WTC11 (cell line): Measurements from ENCODE around the gene LORICRIN. TPM values are rescaled to one million over a fixed set of nuclear protein-coding genes. Genes with fewer than 3 reads are reported as not detected.

Experiments used
- ATAC-seq: fragments of 200-7000 bp; cut with Tn5 transposase; 2 replicates; pipeline ENCODE4 v1.10.0; 2021; ENCODE audit warnings: mild to moderate bottlenecking, moderate library complexity
- CTCF ChIA-PET: fragments of 300-600 bp; sonication (Branson Sonifier 250); formaldehyde crosslinking; loops from one replicate; lab custom pipeline; 2021; ENCODE audit warnings: antibody characterized with exemption; lab: Charles Lee
- POLR2A ChIA-PET: fragments of 350-600 bp; sonication (Branson Sonifier 250); formaldehyde crosslinking; loops from one replicate; lab custom pipeline; 2021; ENCODE audit warnings: antibody characterized with exemption; lab: Charles Lee
- DNase-seq: peaks from one replicate; pipeline ENCODE4 v3.0.0; 2021; ENCODE audit warnings: low spot score
- H3K27ac Mint-ChIP-seq: 2 replicates; pipeline ENCODE4 v1.8.0; 2021; ENCODE audit warnings: mixed read lengths
- H3K27me3 Mint-ChIP-seq: 2 replicates; pipeline ENCODE4 v1.8.0; 2021; ENCODE audit warnings: low read depth, mild to moderate bottlenecking, moderate library complexity, mixed read lengths
- H3K36me3 Mint-ChIP-seq: 2 replicates; pipeline ENCODE4 v1.8.0; 2021; ENCODE audit warnings: mixed read lengths
- H3K4me1 Mint-ChIP-seq: 2 replicates; pipeline ENCODE4 v1.8.0; 2022; ENCODE audit warnings: mixed read lengths
- H3K4me3 Mint-ChIP-seq: 2 replicates; pipeline ENCODE4 v1.8.0; 2021; ENCODE audit warnings: mild to moderate bottlenecking, moderate library complexity, mixed read lengths
- H3K9me3 Mint-ChIP-seq: 2 replicates; pipeline ENCODE4 v1.8.0; 2021; ENCODE audit warnings: mixed read lengths
- AFF4 ChIP-seq: sonication (generic); formaldehyde crosslinking; IDR thresholded peaks from 2 replicates; pipeline ENCODE4 v1.8.1; 2023; ENCODE audit warnings: mild to moderate bottlenecking, missing genetic modification reagents, borderline replicate concordance
- CREB1 ChIP-seq: sonication (generic); formaldehyde crosslinking; IDR thresholded peaks from 2 replicates; pipeline ENCODE4 v1.8.0; 2023; ENCODE audit warnings: mild to moderate bottlenecking, missing genetic modification reagents
- CREM ChIP-seq: sonication (generic); formaldehyde crosslinking; IDR thresholded peaks from 2 replicates; pipeline ENCODE4 v1.8.1; 2022; ENCODE audit warnings: mild to moderate bottlenecking, missing genetic modification reagents, moderate library complexity
- FOXJ3 ChIP-seq: sonication (generic); formaldehyde crosslinking; IDR thresholded peaks from 2 replicates; pipeline ENCODE4 v1.9.0; 2021; ENCODE audit warnings: missing genetic modification reagents, mild to moderate bottlenecking, borderline replicate concordance
- FOXK1 ChIP-seq: sonication (generic); formaldehyde crosslinking; IDR thresholded peaks from 2 replicates; pipeline ENCODE4 v1.8.0; 2022; ENCODE audit warnings: mild to moderate bottlenecking, moderate library complexity, missing genetic modification reagents
- GABPB1 ChIP-seq: sonication (generic); formaldehyde crosslinking; IDR thresholded peaks from 2 replicates; pipeline ENCODE4 v1.8.1; 2023; ENCODE audit warnings: mild to moderate bottlenecking, missing genetic modification reagents
- GTF2I ChIP-seq: fragments of 250-450 bp; sonication (Bioruptor Pico); conservative IDR thresholded peaks from 2 replicates; pipeline ENCODE4 v1.4.0; 2021; ENCODE audit warnings: mild to moderate bottlenecking
- HMGA2 ChIP-seq: fragments of 250-450 bp; sonication (Bioruptor Pico); IDR thresholded peaks from 2 replicates; pipeline ENCODE4 v1.4.0; 2021; ENCODE audit warnings: mild to moderate bottlenecking, moderate library complexity
- IRF2 ChIP-seq: sonication (generic); formaldehyde crosslinking; IDR thresholded peaks from 2 replicates; pipeline ENCODE4 v1.8.0; 2022; ENCODE audit warnings: low read depth, missing genetic modification reagents, borderline replicate concordance
- NFE2L1 ChIP-seq: sonication (generic); formaldehyde crosslinking; IDR thresholded peaks from 2 replicates; pipeline ENCODE4 v1.8.1; 2023; ENCODE audit warnings: missing genetic modification reagents
- NR3C1 ChIP-seq: sonication (generic); formaldehyde crosslinking; conservative IDR thresholded peaks from 2 replicates; pipeline ENCODE4 v1.8.1; 2023; ENCODE audit warnings: low read depth, mild to moderate bottlenecking, missing genetic modification reagents
- PREB ChIP-seq: sonication (generic); formaldehyde crosslinking; IDR thresholded peaks from 2 replicates; pipeline ENCODE4 v1.8.1; 2022; ENCODE audit warnings: mild to moderate bottlenecking, missing genetic modification reagents, moderate library complexity, borderline replicate concordance
- RELA ChIP-seq: sonication (generic); formaldehyde crosslinking; IDR thresholded peaks from 2 replicates; pipeline ENCODE4 v1.8.1; 2022; ENCODE audit warnings: missing genetic modification reagents, mild to moderate bottlenecking, borderline replicate concordance
- SOX15 ChIP-seq: fragments of 250-450 bp; sonication (Bioruptor Pico); IDR thresholded peaks from 2 replicates; pipeline ENCODE4 v1.9.0; 2021; ENCODE audit warnings: mild to moderate bottlenecking
- SP1 ChIP-seq: sonication (generic); formaldehyde crosslinking; conservative IDR thresholded peaks from 2 replicates; pipeline ENCODE4 v1.8.1; 2022; ENCODE audit warnings: missing genetic modification reagents
- TEAD1 ChIP-seq: sonication (generic); formaldehyde crosslinking; IDR thresholded peaks from 2 replicates; pipeline ENCODE4 v1.8.0; 2022; ENCODE audit warnings: mild to moderate bottlenecking, missing genetic modification reagents
- ZBTB21 ChIP-seq: sonication (generic); formaldehyde crosslinking; IDR thresholded peaks from 2 replicates; pipeline ENCODE4 v1.8.1; 2023; ENCODE audit warnings: mild to moderate bottlenecking, missing genetic modification reagents, borderline replicate concordance
- ZMAT4 ChIP-seq: fragments of 250-450 bp; sonication (Bioruptor Pico); IDR thresholded peaks from 2 replicates; pipeline ENCODE4 v1.9.0; 2021; ENCODE audit warnings: mild to moderate bottlenecking
- ZNF232 ChIP-seq: sonication (generic); formaldehyde crosslinking; IDR thresholded peaks from 2 replicates; pipeline ENCODE4 v1.8.0; 2022; ENCODE audit warnings: mild to moderate bottlenecking, missing genetic modification reagents
- ZSCAN18 ChIP-seq: fragments of 250-450 bp; sonication (Bioruptor Pico); IDR thresholded peaks from 2 replicates; pipeline ENCODE4 v2.1.2; 2022; ENCODE audit warnings: mild to moderate bottlenecking, moderate library complexity
- total RNA-seq: library from RNA; stranded (reverse); gene quantifications from 3 replicates; pipeline ENCODE4 v1.2.3, GENCODE V29; 2021
- TF ChIP-seq, protein P1 (sequence below): sonication (generic); formaldehyde crosslinking; IDR thresholded peaks from 2 replicates; pipeline ENCODE4 v1.8.0; 2022; ENCODE audit warnings: mild to moderate bottlenecking, missing genetic modification reagents
- TF ChIP-seq, protein P2 (sequence below): sonication (generic); formaldehyde crosslinking; conservative IDR thresholded peaks from 2 replicates; pipeline ENCODE4 v1.8.1; 2023; ENCODE audit warnings: mild to moderate bottlenecking, low read depth, missing genetic modification reagents, moderate library complexity
- TF ChIP-seq, protein P3 (sequence below): sonication (generic); formaldehyde crosslinking; IDR thresholded peaks from 2 replicates; pipeline ENCODE4 v1.8.1; 2022; ENCODE audit warnings: low read depth, missing genetic modification reagents, borderline replicate concordance

Gene LORICRIN
- total RNA-seq, 1 experiment from 2014 or later = not detected

DNA sequence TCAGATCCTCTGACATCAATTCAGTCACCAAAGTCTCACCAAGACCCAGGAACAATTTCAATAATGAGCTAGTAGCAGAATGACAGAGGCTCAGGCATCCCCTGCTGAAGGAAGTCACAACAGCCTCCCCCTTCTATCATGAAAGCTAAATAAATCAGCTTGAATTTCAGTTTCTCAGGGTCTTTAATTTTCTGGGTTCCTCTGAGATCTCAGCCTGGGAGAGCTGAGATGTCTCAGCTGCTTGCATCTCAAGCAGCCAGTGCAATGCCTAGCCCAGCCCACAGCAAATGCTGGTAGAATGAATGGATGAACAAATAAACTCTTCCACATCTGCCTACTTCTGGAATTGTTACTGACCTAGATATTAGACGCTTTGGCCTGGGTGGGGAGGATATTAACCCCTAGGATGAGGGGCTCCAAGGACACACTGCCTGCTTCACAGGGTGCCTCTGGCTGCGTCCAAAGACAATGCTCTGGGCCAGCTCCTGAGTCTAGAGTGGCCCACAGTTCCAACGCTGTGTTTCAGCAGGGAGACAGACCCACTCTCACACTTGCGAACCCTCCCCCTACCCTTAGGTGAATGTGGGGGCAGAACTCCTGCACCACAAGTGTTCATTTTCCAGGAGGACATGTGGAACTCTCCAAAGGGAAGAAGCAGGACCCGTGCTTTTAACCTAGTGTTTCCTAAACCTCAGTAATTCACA is 11.2 kb upstream of the LORICRIN start:
- TF ChIP-seq NFE2L1 (no peak), ZMAT4 (CRISPR knock-in tag) (no peak), CREB1 (CRISPR knock-in tag) (no peak), HMGA2 (CRISPR knock-in tag) (no peak), CREM (CRISPR knock-in tag) (no peak), AFF4 (CRISPR knock-in tag) (no peak), SOX15 (CRISPR knock-in tag) (no peak), GABPB1 (no peak), GTF2I (no peak), IRF2 (no peak), FOXJ3 (CRISPR knock-in tag) (no peak), RELA (no peak), ZSCAN18 (CRISPR knock-in tag) (no peak), TEAD1 (CRISPR knock-in tag) (no peak), FOXK1 (no peak)
- TF ChIP-seq, protein P1, sequence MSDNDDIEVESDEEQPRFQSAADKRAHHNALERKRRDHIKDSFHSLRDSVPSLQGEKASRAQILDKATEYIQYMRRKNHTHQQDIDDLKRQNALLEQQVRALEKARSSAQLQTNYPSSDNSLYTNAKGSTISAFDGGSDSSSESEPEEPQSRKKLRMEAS = no peak
- Mint-ChIP-seq H3K27ac (no peak overlapping the region), H3K4me3 (no peak overlapping the region), H3K4me1 (no peaks in the 10 kb centered on the region), H3K36me3 (no peaks in the 10 kb centered on the region), H3K27me3 (peaks cover 18% of the 10 kb centered on the region), H3K9me3 (peaks cover 11% of the 10 kb centered on the region)
- no peak for DNase-seq
- ChIA-PET CTCF (interaction anchor here (1.0 to 1.8 kb wide), 2 partner anchors 13 to 40 kb away, joined by 4 to 7 read pairs; no protein-coding TSS in a partner anchor), POLR2A (no interaction called here)
- ATAC-seq = no peak

DNA sequence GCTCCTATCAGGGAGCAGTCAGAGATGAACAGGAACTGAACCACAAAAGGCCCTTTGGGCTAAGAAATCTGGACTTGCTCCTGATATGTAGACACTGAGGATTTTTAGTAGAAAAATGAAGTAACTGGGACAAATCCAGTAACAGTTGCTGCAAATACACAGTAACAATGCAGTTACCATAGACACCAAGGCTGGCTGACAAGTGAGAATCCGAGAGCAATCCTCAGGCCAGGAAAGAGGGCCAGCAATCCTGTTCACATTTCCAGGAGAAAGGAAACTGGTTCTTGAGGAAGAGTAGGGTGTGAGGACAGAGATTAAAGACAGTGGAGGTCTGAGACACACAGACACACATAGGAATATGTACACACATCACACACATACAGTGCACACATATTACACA is 9.3 kb upstream of the LORICRIN start:
- DNase-seq = no peak
- POLR2A ChIA-PET = no interaction called here
- ATAC-seq = no peak
- CTCF ChIA-PET = no interaction called here
- Mint-ChIP-seq H3K9me3 (peaks cover 2% of the 10 kb centered on the region), H3K36me3 (no peaks in the 10 kb centered on the region), H3K4me3 (no peak overlapping the region), H3K27ac (no peak overlapping the region), H3K4me1 (no peaks in the 10 kb centered on the region), H3K27me3 (peaks cover 21% of the 10 kb centered on the region)
- TF ChIP-seq NR3C1 (CRISPR knock-in tag) = no peak
- TF ChIP-seq, protein P2, sequence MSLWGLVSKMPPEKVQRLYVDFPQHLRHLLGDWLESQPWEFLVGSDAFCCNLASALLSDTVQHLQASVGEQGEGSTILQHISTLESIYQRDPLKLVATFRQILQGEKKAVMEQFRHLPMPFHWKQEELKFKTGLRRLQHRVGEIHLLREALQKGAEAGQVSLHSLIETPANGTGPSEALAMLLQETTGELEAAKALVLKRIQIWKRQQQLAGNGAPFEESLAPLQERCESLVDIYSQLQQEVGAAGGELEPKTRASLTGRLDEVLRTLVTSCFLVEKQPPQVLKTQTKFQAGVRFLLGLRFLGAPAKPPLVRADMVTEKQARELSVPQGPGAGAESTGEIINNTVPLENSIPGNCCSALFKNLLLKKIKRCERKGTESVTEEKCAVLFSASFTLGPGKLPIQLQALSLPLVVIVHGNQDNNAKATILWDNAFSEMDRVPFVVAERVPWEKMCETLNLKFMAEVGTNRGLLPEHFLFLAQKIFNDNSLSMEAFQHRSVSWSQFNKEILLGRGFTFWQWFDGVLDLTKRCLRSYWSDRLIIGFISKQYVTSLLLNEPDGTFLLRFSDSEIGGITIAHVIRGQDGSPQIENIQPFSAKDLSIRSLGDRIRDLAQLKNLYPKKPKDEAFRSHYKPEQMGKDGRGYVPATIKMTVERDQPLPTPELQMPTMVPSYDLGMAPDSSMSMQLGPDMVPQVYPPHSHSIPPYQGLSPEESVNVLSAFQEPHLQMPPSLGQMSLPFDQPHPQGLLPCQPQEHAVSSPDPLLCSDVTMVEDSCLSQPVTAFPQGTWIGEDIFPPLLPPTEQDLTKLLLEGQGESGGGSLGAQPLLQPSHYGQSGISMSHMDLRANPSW (CRISPR knock-in tag) = no peak
- TF ChIP-seq PREB (CRISPR knock-in tag) = no peak
- TF ChIP-seq ZBTB21 (CRISPR knock-in tag) = no peak
- no peak for TF ChIP-seq GABPB1
- TF ChIP-seq SP1 = no peak
- TF ChIP-seq ZNF232 = no peak
- TF ChIP-seq, protein P3, sequence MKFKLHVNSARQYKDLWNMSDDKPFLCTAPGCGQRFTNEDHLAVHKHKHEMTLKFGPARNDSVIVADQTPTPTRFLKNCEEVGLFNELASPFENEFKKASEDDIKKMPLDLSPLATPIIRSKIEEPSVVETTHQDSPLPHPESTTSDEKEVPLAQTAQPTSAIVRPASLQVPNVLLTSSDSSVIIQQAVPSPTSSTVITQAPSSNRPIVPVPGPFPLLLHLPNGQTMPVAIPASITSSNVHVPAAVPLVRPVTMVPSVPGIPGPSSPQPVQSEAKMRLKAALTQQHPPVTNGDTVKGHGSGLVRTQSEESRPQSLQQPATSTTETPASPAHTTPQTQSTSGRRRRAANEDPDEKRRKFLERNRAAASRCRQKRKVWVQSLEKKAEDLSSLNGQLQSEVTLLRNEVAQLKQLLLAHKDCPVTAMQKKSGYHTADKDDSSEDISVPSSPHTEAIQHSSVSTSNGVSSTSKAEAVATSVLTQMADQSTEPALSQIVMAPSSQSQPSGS (CRISPR knock-in tag) = no peak
